Stimulated activated CD8-positive, alpha-beta memory T cell treated with anti-CD3 and anti-CD28 coated beads, Interleukin-15, amount 100 ng/mL, for 4 hours (primary cell): ENCODE measurements around the gene LPP.

ENCODE experiments used
- DNase-seq, 2 donors: peaks; one replicate each; pipeline ENCODE4 v3.0.0-alpha.2; 2020; ENCODE audit warnings: low read depth in 2 of 2

LPP gene

DNA sequence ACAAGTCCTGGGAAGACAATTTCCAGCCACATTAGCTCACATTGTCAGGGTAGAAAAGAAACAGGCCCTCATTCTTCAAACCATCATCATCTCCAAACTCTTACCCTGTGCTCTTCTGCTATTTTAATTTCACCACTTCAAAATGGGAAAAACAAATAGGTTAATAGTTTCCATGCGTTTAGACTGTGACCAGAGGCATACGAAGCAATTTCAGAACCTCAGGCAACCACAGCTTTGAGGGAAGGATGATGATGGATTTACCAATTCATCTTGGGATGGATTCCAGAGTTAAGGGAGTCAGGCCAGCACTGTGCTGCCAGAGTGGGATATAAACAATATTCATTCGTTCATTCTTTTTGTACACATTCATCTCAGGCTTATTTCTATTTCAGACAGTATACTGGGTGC is 710.0 kb downstream of the LPP start:
- DNase-seq: no peak

DNA sequence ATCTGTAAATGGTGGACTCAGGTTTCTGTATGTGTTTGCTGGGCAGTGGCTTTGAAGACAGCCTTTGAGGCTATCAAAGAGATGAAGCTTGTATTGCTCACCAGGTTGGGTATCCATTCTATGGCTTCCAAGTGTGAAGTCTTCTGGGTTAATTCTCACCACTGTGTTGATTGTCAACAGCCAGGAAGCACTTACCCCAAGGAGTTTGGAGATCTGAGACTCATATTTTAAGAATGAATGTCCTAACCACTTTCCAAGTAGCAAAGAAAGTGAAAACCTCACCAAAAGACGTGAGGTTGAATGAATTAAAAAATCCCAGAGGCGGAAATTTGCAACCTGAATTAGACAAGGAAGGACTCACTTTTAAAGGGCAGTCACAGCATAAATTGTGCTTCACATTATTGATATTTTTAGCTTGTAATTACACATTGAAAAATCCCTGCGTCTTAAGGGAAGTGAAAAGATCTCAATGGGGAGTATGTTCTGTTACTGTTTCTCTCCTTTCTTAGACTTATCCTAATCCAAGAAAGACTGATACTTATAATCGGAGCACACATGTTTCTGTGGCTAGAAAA is 713.8 kb downstream of the LPP start:
- no peak for DNase-seq

DNA sequence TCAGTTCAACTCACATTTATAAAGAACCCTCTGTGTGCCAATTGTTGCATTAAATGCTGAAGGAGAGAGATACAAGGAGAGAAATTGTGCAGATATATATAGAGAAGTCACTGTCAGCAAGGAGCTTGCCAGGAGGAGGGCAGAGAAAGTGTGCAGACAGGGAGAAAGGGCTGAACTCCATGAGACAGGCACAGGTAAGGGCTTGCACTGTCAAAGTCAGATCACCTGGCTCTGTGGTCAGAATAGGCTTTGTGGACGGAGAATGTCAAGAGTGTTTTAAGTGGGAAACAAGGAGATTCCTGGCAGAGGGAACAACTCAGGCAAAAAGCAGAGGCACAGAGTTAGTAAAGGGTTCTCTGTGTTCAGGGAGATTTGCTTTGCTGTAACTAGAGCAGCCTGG is 714.8 kb downstream of the LPP start:
- DNase-seq: no peak

DNA sequence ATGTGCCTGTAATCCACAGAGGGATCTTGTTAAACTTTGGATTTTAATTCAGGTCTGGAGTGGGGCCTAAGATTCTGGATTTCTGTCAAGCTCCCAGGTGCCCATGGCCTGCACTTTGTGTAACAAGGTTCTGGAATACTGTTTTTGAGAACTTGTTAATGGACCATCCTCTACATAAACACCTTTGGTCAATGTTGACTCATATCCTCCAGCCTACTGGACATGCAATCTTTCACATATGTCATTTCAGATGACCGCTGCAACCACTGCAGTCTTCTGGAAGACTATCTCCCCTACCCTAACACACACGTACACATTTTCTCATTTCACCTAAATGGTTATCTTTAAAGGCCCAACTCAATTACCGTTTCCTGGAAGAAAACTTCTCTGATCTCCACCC is 715.7 kb downstream of the LPP start:
- DNase-seq: no peak

DNA sequence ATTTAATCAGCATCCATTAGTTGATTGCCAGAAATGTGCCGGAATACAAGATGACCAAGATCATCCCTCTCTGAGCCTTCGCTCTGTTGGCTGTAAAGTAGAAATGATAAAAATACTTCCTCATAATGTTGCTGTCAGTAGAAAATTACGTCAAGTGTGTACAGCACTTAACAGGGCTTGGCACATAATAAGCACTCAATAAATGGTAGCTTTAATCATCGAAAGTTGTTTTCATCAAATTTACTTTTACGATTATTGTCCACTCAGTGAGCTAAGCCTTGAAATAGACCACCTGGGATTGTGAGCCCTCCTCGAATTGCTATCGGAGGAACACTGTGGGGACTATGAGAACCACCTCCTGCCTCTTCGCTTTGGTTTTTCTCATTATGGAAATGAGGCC is 716.5 kb downstream of the LPP start:
- no peak for DNase-seq

DNA sequence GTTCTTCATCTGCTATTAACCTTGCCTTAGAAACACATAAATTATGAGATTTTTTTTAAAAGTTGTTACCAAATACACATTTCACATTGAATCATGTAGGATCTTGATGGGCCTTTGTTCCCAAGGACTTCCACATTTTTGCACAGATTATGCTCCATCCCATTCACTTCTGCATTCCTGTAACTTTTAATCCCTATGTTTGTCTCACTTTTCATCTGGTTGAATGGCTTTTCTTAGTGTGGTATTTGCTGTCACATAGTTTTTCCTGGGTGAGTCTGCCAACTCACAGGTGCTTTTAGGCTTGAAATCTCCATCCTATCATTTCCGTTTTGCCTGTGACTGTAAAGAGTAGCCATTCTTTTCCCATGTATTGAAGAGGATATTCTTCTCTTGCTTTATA is 720.6 kb downstream of the LPP start:
- DNase-seq: no peak

DNA sequence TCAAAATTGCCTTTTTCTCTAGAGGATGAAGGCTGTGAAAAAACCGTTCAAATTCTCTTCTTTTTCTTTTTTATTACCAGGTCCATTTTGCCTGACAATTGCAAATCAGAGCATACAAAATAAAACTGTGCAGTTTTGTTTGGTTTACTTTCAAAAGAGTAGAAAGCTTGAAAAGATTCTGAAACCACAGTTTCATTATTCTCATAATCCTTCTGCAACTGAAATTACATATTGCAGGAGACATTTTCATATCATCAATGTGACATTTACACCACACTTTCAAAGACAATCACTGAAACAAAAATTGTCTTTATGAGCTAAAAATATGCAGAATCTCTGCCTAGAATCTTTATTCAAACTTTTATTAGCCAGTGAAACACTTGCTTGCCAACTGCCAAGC is 721.5 kb downstream of the LPP start:
- DNase-seq: no peak

DNA sequence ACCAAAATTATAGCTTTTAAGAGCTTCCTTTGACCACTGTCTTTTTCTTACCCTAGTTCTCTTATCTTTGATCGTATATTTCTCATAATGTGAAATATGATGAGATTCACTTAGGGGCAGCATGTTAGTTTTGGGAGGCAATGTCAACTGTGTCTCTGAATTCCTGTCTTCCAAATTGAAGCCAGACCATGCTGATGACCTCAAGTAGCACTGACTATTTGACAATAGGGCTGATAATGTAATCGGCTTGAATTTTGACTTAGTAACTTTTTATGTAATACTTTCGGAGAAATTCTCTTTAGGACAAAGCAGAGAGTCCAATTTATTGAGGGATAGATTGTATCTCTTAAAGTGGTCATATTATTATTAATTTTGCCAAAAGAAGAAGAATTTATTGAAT is 722.4 kb downstream of the LPP start:
- DNase-seq: no peak

DNA sequence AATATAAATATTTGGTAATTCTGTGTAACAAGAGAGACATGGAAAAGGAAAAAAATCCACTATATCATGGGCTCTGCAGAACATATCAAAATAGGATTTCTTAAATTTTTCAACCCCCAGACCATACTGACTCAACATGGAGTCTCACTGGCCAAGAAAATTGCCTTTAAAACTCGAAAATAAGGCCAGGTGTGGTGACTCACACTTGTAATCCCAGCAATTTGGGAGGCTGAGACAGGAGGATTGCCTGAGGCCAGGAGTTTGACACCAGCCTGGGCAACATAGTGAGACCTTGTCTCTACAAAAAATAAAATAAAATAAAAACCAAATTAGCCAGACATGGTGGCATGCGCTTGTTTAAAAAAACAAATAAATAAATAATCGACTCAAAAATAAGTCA is 723.4 kb downstream of the LPP start:
- no peak for DNase-seq

DNA sequence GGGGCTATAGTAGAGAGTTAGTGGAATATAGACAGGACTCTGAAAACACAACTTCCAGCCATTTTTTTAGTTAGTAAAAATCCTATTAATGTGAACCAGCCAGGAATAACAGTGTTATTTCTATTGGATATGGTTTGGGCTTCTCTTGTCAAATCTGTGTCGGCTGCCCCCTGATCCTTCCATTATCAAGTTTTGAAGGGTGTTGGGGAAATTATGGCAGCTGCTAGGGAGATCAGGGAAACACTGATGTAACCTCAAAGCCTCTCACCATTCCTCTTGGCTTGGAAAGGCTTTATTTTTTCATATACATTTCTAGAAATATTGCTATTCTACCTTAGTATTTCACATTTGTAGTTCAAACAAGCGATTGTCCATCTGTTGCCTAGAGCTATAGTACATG is 724.1 kb downstream of the LPP start:
- no peak for DNase-seq

DNA sequence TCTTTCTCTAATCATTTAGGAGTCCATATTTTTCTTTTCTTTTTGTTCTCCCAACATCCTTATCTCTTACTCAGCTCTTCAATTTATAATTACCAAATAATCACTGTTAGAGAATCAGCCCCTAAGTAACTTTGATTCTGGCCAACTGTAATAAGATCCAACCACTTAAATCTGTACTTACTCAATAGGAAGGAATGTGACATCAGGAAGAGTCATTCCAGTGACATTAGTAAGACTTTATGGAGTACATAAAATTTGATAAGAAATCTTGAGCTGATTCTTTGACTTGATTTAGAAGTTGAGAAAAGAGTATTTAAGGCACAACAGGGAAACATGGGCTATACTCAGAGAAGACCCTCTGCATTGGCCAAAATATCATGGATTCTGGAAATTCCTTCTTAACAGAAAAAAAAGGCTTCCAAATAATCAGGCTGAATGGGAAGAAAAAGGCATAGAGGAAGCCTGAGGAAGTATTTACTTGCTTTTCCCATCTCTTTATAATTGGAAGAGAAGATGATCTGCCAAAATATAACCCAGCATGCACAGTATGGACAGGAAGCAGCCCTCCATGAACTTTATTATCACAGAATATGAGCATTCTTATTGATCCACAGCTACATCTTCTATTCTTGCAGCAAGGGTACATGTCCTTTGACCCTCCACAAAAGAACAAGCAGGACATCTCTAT is 728.1 kb downstream of the LPP start:
- DNase-seq: no peak

DNA sequence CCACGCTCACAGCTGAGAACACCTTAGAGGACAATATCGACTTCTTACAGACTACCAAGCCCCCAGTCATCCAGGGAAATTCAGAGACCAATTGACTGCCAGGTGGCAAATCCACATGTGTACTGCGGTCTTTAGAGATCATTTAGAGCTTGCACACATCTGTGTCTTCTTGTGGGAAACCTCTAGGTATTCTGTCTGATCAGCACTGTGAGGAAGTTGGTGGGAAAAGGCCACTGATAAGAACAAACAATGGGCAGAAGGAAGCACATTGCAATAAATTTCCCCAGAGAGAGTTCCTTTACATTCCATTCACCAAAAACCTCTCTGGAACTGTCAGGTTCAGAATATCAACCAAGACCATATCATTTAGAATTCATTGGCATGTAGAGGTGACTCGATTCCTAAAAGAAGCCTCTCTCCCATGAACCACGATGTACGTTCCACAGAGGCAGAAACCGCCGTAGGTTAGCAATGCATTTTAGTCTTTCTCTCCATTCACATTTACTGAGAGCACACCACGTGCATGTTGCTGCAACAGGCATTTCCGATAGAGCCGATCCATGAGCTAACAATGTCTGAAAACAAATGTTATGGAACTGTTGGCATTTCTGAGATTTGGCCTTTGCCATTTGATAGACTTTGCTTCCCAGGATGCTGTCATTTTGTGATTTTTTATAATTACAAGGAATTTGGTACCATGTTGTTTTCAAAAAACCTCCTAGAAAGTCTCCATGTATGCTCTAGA is 730.5 kb downstream of the LPP start:
- DNase-seq: no peak

DNA sequence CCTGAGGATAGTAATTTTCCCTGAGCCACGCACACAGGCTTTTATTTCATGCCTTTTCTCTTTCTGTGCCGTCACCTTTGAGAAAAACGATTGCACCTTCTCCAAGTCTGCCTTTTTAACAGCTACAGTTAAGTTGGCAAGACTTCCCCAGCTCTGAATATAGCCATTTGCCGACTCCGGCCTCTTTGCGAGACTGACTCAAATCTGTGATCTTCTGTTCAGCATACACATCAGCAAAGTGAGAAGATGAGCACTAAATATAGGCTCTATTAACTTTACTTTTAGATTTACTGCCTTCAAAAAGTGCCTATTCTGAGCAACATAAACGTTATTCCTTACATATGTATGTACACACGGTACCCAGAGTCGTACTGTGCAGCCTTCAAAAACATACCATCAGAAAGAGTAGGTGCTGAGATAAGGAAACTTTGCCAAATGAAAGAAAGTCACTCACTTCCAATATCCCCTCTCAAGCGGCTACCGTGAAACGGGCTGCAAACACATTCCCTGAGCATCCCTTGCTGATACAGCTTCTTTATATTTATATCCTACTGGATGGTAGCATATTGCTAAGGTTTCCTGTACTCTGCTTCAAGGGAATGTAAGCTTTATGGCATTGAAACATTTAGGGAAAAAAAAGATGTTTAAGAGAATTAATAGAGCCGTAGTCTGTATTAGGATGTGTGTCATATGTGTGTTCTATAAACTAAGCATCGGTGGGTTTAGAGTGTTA is 734.5 kb downstream of the LPP start:
- no peak for DNase-seq

DNA sequence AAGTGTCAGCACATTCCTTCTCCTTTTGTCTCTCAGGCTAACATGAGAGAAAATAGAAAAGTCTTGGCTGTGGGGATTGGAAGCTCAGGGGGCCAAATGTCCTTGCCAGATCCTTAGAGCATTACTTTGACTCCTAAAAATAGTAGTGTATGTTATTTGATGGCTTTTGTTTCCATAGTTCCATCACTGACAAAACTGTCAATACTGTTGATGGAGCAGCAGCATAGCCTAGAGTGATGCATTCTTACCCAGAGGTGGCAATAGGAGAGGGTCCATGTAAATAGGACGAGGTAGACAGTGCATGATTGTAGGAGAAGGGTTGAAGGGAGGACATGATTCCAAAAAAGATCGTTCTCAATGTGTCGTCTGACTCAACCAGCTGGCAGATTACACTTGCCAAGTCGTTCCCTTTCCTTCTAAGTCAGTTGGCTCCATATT is 735.1 kb downstream of the LPP start:
- DNase-seq: no peak

DNA sequence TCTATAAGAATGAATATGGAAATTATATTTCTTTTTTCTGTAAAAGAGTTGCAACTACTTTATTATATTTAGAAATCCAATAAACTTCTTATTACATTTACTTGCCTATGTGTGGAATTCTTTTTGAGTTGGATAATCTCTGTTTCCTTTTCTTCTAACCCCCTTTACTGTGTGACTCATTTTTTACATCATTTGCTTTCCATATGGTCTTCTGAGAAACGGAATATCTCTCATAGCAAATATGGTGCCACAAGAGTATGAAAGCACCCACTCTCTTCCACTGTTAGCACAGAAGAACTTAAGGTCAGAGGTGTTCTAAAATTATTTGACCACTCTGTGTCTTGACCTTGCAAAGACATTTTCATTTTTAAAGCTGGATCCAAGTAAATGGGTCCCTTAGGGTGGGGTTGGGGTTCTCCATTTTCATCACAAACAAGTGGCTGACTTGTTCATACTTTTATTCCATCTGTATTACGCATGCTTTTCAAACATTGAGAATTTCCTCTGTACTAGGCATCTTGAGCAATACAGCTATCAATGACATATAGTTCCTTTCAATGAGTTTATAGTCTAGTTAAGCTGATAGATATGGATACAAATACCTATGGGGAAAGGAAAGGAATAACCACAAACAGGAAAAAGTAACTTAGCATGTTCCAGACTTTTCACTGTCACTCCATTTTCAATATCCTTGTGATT is 736.8 kb downstream of the LPP start:
- DNase-seq: no peak

DNA sequence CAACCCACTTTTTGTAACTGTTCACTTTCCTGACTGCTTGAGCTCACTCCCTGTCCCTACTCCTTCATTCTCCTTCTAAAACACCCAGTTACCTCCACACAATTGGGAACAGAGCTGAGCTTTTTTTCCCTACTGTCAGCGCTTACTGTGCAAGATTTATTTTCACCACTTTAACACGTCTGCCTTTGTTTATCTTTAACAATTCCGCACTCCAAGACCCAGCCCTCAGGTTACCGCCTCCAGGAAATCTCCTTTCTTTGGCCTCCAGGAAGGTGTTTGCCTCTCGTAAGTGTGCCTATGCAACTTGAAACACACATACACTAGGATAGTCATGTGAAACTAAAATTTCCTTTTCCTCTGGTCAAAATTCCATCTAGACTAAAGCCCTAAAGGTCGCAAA is 745.9 kb downstream of the LPP start:
- DNase-seq: no peak

DNA sequence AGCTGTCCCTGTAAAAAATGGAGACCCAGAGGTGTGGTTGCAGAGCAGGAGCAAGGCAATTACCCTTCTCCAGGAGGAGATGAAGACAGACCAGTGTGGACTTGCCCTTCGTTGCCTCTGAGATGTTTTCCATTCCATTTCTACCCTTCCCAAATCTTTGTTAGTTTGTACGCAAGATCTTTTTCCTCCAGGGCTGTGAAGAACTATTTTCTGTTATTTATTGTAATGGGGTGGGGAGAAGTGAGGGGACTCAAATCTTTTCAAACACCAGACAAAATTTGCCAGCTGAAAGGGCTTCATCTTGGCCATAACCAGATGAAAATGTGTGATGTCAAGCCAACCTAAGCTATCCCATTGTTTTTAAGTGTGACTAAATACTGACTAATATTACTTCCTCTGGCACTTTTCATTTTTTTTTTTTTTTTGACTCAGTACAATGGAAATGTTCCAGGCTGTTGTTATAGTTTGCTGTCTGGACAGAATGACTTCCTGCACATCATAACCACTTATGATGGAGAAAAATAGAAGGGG is 746.5 kb downstream of the LPP start:
- no peak for DNase-seq

DNA sequence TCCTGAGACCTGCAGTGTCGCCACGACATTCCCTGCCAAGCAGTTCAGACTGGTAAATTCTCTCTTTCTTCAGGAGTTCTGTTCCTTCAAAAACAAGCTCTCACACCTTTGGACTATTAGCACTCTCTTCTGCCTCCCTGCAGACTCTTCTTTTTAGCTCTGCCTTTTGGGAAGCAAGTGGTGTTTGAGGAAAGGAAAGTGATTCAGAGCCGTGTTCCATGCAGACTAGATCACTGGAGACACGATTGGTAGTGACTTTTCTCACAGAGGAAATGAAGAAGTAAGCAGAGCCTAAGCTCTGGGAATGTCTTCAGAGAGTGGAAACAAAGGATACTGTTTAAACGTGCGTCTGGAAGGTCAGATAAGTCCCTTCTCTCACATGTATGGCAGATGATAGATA is 747.2 kb downstream of the LPP start:
- DNase-seq: no peak

DNA sequence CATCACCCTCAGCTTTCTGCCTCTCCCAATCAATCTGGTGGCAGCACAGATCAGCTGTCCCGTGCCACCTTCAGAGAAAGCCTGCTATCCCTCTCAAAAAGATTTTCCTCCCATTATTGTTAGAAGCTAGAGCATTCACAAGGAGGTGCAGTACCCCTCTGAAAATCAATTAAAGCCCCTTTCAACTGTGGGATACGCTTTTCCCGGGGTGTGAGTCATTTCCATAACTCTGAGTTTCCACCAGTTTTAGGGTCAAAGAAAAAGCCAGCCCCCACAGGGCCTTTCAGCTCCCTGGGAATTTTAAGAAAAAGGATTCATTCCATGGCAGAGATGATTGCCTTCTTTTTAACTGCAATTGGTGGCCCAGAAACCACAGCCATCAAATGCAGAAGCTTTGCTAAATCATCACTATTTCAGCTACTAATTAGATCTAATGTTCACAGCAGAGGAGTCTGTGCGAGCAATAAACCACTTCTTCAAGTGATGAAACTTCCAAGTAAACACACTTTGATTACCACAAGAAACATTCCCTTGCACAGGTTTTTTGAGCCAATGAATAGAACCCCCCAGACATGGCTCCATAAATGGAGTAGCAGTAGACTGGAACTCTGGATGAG is 747.8 kb downstream of the LPP start:
- no peak for DNase-seq

DNA sequence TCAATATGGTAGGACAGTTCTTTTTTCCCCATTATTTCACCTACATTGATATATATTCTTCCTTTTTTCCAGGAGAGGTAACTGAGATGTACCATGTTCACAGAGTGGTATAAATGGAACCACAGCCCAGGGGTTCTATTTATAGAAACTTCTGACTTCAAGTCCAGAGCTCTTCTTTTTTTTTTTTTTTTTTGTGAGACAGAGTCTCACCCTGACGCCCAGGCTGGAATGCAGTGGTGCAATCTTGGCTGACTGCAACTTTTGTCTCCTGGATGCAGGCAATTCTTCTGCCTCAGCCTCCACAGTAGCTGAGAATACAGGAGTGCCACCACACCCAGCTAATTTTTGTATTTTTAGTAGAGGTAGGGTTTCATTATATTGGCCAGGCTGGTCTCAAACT is 750.7 kb downstream of the LPP start:
- DNase-seq: no peak

DNA sequence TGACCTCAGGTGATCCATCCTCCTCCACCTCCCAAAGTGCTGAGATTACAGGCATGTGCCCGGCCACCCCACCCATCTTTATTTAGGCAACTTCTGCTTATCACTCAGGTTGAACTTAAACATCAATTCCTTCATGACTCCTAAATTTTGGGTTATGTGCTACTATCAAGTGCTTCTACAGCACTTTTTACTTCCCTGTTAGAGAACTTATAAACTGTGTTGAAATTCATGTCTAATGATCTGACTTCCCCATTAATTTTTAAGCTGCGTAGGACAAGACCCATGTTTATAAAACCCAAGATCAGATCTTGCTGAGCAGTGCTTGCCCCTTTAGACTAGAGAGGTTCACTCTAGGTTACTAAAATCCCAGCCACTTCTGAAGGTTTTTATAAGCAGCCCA is 751.6 kb downstream of the LPP start:
- DNase-seq: no peak
